Measurements from ENCODE around the gene MRPL17.

DNA sequence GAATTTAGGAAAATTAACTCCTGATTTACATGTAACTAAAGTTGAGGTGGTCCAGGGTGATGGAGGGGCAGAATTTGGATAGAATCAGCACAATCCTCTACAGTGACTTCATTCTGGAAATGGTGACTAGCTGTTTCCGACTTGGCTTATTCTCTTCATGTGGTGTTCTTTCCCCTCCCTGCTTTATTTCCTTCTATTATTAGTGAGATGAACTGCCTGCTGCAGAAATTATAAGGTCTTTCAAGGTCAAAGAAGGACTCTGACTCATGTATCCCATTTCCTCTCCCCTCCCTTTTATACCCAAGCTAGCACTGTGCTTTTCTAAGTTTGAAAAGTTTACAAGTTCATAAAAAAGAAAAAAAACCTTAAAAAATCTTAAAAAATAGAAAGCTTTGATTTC is 12.2 kb upstream of the MRPL17 start:
- TF ChIP-seq YY1 (IDR thresholded peaks at IDR 0.05; ENCODE audit: insufficient read depth, insufficient read length): no peak
- TF ChIP-seq ZNF274 (IDR thresholded peaks at IDR 0.05; ENCODE audit: low read depth, low read length): no peak
- no peak for TF ChIP-seq SUZ12 (IDR thresholded peaks at IDR 0.05; ENCODE audit: extremely low read depth, insufficient read depth, insufficient read length)

Data from NT2/D1 (cell line).